Erythroblast (primary cell): Measurements from ENCODE around the gene HCCS.

Source experiments
- GATA1 ChIP-seq: IDR thresholded peaks from 2 replicates; pipeline ENCODE4 v1.6.1; 2011; ENCODE audit warnings: low read depth, mild to moderate bottlenecking, control low read depth, low read length, moderate library complexity
- POLR2A ChIP-seq: IDR thresholded peaks from 2 replicates; pipeline ENCODE4 v1.6.1; 2011; ENCODE audit warnings: mild to moderate bottlenecking, low read length

- no peak for TF ChIP-seq POLR2A
- no peak for TF ChIP-seq GATA1
Observed at GRCh38 chrX:11103006-11103405, 8.1 kb upstream of the HCCS start.
